GM19193 (cell line): ENCODE results near the gene CBFB.

Source experiments
- POLR2A ChIP-seq: IDR thresholded peaks from 4 replicates; pipeline ENCODE4 v1.6.1; 2011; ENCODE audit not compliant: insufficient read depth, insufficient read length; ENCODE audit errors: extremely low read depth

Gene CBFB

DNA sequence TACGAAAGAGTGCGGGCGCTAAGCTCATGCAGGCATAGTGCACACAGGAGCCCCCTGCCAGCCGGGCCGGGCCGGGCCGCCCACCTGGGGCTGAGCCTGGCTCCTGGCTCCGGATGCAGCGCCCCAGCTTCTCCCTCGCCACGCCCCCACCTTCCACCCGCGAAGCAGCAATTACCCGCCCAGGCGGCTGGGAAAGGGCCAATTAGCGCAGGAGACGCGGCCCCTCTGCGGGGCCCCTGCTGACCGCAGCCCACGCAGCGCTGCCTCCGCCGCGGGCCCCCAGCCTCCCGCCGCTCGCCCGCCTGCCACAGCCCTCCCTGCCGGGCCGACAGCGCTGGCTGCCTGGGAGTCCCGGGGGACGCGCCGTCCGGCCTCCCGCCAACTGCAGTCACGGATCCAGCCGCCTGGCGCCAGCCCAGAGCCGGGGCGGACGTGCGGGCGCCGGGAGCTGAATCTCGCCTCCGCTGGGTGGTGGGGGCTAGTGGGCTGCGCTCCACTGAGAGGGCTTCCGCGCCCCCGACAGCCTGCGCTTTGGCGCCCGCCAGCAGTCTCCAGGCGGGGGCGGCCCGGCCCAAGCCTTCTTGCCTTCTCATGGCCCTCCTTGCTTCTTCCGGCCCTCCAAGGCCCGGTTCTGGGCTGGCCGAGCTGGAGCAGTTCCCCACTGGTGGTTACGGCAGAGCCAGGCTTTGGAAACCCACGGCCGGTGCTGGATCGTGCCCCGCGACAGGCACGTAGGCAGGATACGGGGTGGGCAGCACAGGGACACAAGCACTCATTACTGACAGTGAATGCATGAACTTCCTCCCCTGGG is 14.9 kb upstream of the CBFB start:
- TF ChIP-seq POLR2A = no peak

GRCh38 chr16:67014634-67015312 is 14.2 kb upstream of the CBFB start:
- no peak for TF ChIP-seq POLR2A

- no peak for TF ChIP-seq POLR2A
These were observed 13.6 kb upstream of the CBFB start for GRCh38 chr16:67015313-67015731.

DNA sequence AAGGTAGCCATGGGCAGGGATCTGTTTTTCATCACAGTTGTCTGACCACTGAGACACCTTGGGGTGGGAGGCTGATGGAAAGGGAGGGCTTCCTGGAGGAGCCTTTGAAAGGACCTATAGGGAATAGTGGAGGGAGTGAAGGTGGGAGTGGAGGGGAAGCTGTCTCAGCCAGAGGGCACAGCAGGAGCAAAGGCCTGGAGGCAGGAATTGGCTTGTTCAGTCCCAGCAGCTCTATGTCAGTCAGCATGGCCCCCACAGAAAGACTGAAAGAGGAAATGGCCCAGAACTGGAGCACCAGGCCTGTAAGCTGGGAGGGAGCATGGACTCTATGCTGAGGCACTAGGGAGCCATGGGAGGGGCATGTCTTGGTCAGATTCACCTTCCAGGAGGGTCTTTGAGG is 12.8 kb upstream of the CBFB start:
- no peak for TF ChIP-seq POLR2A

- TF ChIP-seq POLR2A = no peak
These were observed 12.1 kb upstream of the CBFB start for GRCh38 chr16:67016681-67017420.

DNA sequence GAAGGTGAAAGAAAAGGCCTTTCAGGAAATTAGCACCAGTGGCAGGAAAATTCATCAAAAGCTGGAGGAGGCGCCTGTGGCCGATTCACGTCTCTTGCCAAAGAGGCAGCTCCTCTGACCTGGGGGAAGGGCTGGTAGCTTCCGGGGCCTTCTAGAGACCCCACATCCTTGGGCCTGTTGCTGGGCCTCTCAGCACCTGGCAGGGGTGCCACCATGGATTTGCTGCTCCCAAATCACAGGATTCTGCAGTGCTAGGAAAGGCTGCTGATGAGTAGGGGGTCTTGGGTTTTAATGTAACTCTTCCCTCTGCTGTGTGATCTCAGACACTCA is 11.6 kb upstream of the CBFB start:
- no peak for TF ChIP-seq POLR2A

DNA sequence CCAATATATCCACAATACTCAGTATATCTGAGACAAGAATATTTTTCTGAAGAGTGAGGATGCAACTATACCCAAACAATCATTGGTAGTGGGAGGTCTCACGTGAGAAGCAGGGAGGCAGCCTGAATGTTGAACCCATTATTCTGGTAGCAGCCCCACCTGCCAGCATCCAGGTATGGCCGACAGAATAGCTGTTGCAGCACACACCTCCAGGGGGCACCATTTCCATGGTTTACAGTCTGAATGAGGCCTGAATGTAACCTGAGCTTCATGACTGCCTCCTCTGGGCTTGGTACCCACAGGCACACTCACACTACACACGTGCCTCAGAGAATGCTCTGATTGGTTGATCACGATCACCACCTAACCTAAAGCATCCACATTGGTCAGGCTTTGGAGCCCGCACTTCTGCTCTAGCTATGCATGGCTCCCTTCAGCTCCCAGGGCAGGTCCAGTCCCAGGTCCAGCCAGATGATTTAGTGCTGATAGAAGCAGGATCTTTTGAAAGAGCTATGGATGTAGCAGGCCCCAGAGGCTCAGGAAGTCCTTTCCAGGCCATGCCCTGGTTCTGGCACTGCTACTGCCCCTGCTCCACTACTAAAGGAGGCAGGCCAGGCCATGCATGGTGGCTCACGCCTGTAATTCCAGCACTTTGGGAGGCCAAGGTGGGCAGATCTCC is 11.0 kb upstream of the CBFB start:
- no peak for TF ChIP-seq POLR2A

DNA sequence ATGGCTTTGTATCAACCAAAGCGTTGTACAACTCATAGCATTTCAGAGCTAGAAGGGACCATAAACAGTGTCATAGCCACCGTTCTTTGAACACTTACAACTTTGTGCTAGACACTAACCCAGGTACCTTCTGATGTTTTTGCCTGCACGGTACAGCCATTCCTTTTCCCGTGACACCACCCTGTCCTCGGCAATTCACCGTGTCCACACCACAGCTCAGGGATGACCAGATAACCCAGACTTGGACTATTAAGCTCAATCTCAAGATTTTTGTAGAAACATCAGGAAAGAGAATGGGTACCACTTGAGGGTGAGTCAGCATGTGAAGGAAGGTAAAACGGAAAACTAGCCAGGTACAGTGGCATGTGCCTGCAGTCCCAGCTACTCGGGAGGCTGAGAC is 9.8 kb upstream of the CBFB start:
- no peak for TF ChIP-seq POLR2A

DNA sequence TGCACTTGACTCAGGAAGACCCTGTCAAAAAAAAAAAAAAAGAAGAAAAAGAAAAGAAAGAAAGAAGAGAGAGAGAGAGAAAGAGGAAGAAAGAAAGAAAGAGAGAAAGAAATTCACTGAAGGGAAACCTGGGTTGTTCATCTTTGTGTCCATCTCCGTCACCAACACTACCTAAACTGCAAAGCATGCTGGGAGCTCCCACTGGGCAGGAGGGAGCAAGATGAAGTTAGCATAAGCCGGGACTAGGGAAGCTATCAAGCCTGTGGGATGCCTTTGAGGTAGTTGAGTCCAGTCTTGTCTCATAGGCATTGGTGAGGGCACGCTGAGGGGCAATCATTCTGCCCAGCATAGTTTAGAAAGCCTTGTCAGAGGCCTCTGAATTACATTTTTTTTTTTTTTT is 7.6 kb upstream of the CBFB start:
- no peak for TF ChIP-seq POLR2A

- TF ChIP-seq POLR2A = no peak
These were observed 6.3 kb upstream of the CBFB start for GRCh38 chr16:67022531-67023214.

- TF ChIP-seq POLR2A = no peak
These were observed 5.3 kb upstream of the CBFB start for GRCh38 chr16:67023689-67024088.

DNA sequence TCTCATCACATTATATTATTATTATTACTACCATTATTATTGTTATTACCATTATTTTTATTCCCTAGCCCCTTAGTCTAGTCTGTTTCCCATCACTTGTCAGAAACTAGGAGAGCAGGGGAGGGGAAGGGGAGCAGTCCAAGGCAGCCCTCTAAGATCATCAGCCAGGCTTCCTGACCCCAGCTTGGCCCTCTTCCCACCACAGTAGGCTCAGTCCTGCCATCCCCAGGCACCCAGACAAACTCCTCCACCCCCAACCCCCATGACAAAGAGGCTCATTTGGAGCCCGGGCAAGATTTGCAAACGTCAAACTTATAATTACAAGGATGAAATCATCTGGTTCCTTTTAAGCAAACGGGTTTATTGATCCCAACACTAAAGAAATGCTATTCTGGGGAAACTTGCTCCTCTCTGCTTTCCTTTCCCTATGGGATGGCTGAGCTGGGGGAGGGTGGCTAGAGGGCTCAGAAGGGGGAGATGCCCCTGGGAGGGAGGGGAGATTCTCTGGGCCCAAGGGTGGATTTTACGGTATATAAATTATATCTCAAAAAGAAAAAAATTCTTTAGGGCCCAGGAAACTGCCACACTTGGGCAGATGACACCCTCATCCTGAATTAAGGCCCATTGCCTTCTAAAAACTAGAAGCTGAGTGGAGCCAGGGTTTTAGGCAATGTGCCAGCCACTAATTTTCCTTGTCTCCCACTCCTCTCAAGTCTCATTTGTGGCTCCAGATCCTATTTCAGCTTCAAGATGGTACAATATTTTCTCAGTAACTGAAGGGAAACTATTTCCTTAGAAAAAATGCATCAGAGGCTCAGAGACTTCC is 4.4 kb upstream of the CBFB start:
- no peak for TF ChIP-seq POLR2A

GRCh38 chr16:67025210-67025550 is 3.8 kb upstream of the CBFB start:
- no peak for TF ChIP-seq POLR2A

GRCh38 chr16:67026570-67026969 is 2.4 kb upstream of the CBFB start:
- no peak for TF ChIP-seq POLR2A

- TF ChIP-seq POLR2A = no peak
These were observed 1.9 kb upstream of the CBFB start for GRCh38 chr16:67027046-67027445.

GRCh38 chr16:67028167-67028695 is 718 bp upstream of the CBFB start:
- TF ChIP-seq POLR2A = no peak
